HG02798 (cell line): ENCODE data around the gene TCF20.

ENCODE experiments used
- ATAC-seq: cut with Tn5 transposase; IDR thresholded peaks from one replicate; pipeline ENCODE4 v1.9.1; 2021; ENCODE audit warnings: mild to moderate bottlenecking; ENCODE audit not compliant: unreplicated experiment, poor library complexity

Gene TCF20

DNA sequence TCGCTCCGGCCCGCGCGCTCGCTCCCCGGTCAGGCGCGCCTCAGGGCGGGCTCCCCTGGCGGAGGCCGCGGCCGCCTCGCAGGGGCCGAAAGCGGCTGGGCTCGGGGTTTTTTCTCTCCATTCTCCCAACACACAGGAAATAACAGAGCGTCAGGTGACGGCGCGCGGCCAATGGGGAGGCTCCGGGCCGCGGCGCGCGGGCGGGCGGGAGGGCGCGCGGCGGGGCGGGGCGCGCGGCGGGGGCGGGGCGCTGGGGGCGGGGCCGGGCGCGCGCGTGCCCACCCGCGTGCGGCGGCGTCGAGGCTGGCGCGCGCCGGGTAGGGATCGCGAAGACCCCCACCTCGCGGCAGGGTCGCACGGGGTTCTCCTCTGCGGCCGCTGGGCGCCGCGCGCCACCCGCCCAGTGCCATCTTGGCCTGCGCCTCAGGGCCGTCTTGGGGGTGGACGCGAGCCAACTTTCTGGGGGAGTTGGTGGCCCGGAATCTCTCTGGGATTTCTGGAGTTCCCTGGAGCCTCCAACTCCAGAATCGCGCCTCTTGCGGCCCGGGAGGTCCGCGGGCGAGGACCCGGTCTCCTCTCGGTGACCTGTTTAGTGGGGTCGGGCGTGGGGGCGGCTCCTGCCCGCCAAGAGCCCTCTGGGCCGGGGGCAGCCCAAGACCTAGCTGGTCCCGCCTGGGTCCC lies at the start of gene TCF20:
TCF20 (minus strand) TSS at position 144 of the 681 bp plus-strand sequence. CDS start 55,348 bp downstream, outside the sequence.
- peak; percentile 79 for ATAC-seq

DNA sequence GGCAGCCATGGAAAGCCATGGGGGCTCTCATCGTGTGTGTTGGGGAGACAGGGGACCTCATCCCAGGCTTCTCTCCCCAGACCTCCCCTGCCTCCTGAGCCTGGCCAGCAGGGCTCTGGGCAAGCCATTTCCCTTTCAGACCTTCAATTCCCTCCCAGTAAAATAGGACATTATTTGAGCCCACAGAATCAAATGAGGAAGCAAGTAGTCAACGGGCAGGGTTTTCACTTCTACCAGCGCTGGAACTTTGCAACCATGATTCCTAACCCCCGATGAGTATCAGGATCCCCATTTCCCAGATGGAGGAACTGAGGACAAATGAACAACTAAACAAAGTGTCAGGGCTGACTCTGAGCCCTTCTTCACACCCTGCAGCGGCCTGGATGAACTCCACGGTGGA lies 48.9 kb upstream of the TCF20 start:
- no peak for ATAC-seq

DNA sequence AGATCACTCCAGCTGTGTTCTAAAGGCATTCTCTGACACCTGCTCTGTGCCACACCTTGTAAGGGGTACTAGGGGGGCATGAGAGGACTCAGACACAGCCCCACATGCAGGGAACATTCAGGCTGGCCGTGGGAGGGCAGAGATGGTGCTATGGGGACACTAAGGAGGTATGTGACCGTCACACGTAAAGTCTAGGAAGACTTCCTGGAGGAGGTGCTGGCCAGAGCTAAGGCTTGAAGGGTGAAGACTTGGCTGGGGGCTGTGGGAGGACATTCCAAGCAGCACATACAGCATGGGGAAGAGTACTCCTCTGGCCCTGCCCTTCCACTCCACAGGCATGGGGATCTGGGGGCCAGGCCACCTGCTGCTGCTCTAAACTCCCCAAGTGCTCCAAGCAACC lies 48.5 kb upstream of the TCF20 start:
- ATAC-seq: no peak

DNA sequence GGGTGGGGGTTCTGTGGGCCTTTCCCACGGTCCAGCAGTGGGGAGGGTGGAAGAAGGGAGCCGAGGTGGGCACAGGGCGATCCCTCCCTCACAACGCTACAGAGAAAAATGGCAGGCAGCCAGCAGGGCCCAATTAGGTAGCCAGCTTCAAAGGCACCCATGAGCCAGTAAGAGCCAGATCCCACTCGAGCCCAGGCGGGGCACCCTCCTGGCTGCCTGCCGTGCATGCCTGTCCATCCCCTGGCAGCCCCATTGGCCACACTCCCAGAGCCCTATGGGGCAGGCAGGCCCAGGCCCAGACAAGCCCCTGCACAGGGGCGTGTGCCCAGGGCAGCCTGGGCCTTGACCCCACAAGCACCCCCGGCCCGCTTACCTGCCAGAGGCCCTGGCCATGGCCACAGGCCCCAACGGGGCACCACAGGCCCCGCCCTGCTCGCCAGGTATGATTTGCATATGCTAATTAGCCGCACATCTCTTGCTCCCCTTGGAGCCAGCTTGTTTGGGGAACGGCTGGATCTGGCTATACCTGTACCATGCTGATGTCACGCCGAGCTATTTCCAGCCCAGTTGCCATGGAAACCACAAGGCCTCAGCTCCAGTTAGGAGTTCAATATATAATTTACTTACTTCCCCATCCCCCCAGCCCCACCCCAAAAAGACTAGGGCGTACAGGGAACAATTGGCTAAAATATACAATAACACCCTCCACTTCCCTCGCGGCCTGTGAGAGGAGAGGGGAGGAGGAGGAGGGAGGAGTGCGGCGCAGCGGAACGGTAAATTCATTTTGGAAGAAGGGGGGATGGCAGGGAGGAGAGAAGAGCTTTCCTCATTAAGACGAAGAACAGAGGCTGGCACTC lies 47.5 kb upstream of the TCF20 start:
- no peak for ATAC-seq

DNA sequence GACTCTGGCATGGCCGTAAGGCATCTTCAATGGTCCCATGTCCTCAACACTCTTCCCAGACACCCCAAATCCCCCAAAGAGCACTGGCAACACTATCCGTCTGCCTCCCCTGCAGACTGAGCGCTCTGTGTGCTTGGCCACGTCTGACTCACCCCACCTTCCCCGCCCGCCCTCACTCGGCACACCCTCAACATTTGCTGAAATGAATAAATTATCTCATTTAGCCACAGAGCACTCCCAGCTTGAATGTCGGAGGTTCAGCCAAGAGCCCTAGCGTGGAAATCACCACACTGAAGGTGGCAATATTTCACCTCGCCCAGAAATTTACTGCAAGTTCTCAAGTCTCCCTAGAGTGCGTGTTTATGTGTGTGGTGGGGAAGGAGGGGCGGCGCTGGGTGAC lies 46.6 kb upstream of the TCF20 start:
- ATAC-seq: peak; percentile 57

DNA sequence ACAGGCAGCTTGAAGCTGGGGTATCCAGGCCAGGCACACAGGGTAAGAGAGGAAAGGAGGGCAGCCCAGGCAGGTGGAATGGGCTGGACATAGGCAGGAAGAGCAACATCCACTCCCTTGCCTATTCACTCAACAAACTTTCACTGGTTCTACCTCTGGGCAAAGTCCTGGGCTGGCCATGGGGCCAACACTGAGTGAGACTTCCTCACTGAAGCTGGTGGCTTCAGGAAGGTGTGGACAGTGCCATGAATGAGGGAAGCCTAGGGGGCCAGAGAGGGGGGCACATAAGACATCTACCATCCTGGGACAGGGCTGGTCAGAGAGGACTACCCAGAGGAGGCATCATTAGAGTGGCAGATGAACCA lies 44.9 kb upstream of the TCF20 start:
- ATAC-seq: no peak

DNA sequence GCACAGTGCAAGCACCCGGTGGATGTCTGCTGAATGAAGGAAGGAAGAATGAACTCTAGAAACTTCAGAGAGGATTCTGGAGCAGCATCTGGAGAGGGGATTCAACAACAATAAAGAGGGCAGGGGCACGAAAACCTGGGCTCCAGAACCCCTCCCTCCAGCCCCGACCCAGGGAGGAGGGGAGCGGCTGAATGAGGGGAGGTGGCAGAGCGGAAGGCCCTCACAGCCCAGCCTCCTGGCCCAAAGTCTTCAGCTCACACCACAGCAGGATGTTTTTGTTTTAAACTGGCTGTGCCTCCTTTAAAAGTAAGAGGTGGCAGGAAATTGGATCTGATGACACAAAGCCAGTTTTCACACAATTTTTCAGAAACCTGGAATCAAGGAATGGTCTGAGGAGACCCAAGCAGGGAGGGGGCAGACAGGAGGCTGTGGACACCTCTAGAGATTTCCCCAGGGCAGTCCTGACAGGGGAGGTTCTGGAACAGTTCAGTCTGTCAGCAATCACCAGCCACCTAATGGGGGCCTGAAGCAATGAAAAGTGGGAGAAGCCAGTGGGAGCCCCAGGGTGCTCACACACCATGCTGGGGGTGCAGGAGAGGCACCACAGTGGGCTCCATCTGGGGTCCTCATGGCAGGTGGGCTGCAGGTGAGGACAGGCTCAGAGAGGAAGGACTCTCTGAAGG lies 44.4 kb upstream of the TCF20 start:
- ATAC-seq: no peak

DNA sequence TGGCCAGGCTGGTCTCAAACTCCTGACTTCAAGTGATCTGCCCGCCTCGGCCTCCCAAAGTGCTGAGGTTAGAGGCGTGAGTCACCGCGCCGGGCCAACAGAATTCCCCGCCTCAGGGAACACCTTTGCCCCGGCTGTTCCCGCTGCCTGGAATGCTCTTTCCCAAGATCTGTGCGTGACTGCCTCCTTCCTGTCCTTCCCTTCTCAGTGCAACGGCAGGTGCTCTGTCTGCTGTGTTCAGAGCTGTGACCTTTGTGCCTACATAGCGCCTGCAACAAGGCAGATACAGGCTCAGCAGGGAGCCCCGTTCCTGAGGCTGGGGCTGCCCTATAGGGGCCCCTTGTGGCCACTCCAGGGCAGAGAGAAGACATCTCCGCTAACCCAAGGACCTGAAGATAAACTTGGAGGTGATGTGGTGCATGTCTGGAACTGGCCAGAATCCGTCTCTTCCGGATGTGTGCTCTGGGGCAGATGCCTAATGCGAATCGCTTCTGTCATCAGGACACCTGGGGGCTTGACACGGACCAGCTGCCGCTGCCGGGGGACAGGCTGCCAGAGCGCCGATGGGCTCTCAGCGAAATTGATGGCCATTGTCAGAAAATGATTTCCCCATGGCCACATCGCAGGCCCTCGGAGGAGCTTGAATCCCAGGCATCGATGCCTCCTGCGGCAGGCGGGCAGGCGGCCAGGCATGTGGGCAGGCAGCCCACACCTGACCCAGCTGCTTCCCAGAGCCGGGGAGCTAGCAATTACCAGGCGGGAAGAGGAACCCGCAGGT lies 43.5 kb upstream of the TCF20 start:
- ATAC-seq: no peak

DNA sequence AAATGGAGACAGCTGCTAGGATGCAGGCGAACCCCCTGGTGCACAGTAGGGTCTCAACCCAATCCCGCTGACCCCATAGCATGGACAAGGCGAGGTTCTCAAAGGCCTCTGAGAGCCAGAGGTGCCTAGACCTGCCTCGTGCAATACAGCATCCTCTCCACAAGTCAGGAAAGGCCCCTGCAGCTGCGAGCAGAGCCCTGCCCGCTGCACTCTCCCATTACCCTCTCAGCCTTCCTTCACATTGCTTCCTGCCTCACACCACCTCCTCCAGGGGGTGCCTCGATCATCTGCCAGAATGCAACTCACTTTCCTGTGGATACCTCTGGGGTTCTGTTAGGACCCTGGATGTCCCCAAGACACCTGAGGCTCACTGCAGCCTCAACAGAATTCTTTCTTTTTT lies 42.8 kb upstream of the TCF20 start:
- ATAC-seq: no peak

DNA sequence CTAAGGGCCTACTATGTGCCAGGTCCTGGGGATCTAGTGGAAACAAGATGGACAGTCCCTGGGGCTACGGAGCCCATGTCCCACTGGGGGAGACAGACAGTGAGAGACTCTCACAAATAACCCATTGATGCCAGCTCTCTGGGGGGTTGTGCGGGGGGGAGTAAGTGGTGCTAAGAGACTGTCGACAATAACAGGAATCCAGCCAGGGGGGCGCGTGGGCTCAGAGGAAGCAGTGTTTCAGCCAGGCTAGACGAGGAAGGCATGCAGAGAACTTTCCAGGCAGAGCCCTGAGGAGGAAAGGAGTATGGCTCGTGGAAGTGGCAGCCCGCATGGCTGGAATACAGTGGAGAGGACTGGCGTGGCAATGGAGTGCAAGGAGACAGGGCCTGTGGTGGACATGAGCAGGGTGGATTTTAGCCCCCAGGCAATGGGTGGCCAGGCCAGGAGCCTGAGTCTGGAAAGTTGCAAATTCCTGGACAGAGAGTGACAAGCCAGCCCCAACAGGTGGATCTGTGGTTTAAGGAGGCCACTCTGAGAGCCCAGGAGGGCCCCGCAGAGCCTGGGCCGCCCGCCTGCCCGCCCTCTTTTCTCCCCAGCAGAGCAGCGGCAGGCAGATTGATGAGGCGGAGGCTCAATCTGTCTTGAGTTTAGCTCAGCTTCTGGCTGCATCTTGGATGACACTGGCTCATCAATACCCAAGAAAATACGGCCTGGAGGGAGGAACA lies 40.0 kb upstream of the TCF20 start:
- no peak for ATAC-seq

DNA sequence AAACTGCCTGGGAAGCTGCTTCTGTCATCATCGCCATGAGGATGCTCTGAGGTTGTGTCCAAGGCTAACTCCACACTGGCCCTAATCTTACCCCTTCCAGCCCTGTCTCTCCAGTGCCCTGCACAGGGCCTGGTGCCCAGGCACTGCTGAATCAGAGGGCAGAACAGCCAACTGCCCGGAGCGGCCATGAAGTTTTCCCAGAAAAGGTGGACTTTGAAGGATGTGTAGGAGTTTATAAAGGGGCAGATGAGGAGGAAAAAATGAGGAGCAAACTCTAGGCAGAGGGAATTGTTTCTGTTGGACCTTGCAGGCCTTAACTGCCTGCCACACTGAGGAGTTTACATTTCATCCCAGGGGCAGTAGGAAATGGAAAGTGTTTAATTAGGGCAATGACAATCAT lies 39.4 kb upstream of the TCF20 start:
- no peak for ATAC-seq

DNA sequence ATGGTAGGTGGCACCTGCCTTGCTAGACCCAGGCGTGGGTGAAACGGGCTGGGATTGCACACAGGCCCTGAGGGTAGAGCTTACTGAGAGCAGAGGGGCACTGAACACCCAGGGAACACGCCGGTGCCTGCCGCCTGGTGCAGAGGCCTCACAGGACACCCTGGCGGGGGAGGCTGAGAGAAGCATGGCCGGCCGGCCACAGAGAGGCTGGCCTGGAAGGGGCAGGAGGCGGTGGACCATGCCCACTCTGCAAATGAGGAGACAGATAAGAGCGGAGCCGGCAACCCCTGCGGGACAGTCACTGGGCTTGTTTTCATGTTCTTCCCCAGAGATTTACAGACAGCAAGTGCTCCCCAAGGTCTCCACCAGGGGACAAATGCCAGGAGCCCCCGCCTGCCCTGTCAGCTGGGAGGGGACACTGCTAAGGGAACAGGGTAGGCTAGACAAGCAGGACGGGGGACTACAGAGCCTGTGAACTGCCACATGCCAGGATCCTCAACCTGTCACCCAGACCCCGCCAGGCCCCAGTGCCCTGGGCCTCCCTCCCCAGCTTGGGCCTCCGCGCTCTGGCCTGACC lies 38.5 kb upstream of the TCF20 start:
- no peak for ATAC-seq

DNA sequence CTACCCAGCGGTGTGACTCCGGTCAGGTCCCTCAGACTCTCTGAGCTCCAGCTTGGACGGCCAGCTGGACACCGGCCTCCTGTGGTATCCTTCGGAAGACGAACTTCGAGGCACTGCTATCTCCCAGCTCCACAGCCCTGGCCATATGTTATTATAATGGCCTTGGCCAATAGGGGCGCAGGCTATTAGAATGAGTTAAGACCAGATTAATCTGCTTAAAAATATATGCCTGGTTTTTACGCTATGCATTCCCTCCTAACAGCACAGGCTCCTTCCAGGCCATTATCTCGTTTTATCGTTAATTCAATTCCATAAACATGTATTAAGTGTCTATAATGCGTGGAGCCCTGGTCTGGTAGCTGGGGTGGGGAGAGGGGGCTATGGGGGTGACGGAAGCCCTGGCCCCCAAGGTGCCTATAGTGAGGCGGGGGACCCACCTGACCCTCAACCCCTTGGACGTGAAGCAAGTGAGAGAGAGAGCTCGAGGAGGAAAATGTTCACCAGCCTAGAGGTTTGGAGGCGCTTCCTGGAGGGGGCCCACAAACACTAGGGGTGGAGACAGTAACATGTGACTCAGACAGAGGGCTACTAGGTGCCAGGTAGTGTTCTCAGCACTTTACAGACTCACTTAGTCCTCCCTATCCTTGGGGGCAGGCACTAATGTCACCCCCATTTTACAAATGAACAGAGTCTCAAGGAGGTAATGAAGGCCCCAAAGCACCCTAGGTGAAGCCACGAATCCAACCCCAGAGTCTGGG lies 37.5 kb upstream of the TCF20 start:
- ATAC-seq: no peak

DNA sequence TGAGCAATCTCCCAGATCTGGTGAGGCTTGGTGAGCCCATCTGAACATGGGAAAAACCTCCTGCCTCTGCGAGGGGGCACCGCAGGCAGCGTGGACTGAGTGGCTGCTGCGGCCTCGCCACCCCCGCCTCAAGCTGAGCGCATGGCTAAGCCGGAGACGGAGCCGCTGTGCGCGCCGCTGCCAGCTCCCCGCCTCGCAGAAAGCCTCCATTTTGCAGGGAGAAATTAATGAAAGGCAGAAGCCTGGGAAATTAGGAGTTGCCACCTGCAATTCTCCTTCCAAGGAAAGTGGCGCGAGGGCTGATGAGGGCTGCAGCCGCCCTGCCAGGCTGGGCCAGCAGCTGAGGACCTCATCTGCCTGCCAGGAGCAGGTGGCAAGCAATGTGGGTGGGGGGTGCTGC lies 35.6 kb upstream of the TCF20 start:
- no peak for ATAC-seq

DNA sequence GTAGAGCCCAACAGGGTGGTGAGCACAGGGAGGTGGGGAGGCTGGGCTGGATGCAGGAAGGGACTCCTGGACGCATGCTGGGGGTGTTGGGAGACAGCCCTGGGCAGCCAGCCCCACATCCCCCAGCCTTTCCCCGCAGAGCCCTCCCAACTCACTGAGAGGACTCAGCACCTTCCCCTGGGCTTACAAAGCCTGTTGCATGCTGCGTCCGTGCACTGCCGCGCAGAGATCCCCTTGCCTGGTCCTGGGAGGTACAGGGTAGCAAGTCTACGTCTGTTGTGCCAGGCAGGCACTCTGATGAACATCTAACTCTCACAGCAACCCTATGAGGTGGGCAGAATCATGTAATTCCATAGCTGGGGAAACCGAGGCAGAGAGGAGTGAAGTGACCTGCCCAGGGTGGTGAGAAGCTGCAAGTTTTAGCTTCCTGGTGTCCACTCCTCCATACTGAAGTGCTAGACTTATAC lies 33.9 kb upstream of the TCF20 start:
- no peak for ATAC-seq

DNA sequence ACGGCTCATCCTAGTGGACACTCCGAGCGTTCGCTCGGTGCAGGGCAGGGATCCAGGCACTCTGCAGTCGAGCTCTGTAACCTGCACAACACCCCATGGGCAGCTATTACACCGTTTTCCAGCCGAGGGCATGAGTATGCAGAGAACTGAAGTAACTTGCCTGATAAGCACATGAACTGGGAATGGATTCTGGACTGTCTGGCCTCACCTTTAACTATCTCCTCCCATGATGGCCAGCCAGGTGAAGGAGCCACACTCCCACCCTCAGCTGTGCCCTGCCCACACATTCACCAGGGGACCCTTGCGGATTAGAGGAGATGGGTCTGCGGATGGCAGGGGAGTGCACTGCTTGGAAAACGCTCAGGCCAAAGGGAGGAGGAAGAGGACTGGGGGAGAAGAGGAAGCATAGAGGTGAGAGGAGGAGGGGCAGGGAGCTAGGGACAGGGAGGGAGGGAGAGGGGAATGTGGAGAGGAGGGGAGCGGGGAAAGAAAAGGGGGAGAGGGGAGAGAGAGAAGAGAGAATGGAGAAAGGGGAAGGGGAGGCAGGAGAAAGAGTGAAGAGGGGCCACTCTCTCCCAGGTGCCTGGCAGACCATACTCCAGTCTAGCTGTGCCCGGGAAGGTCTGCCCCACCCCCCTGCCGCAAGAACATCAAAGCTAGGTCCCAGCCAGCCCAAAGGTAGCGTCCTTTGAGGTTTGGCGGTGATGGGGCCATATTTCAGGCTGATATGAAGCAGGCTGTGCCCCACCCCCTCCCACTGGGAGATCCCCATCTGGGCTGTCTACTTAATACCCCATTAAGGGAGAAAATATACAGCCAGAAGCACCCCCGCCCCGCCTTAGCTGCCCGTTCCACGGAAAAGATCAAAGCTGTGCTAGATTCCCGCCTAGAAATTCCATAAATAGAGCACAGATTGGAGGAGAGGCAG lies 33.2 kb upstream of the TCF20 start:
- no peak for ATAC-seq

DNA sequence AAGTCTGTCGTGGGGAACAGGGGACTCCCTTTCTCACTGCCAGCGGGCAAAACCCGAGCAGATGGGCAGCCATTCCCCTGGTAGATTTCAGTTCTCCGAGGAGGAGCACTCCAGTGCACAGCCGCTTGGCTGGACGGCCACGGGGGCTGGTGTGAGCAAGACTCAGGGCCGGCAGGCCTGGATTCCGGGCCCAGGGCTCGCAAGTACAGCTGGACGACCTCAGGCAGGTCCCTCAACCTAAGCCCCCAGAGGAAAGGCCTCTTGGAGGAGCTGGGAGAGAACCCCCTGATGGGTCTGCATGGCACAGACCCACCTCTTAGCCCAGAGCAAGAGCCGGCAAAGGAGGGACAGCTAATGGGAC lies 31.3 kb upstream of the TCF20 start:
- no peak for ATAC-seq
